ENCODE results near the gene CRHBP.
"Not testable (repeated sequence)": the region's sequence is repeated elsewhere in the genome, so short reads cannot be mapped to it uniquely, and the experiment has no call there.

The CRHBP gene

GRCh38 chr5:76958991-76959767 is 6.3 kb downstream of the CRHBP start:
- DNase-seq (ENCODE audit: low spot score), result peak; percentile 61

- DNase-seq (ENCODE audit: low spot score), result no peak
Measured at GRCh38 chr5:76960004-76960625, 7.3 kb downstream of the CRHBP start.

GRCh38 chr5:76964060-76964459 is 11.2 kb downstream of the CRHBP start:
- DNase-seq (ENCODE audit: low spot score), result no peak

- no peak for DNase-seq (ENCODE audit: low spot score)
Measured at GRCh38 chr5:76971511-76971910, 18.7 kb downstream of the CRHBP start.

GRCh38 chr5:76972689-76973088 is 19.8 kb downstream of the CRHBP start:
- no peak for DNase-seq (ENCODE audit: low spot score)

GRCh38 chr5:76974785-76975184 is 21.9 kb downstream of the CRHBP start:
- no peak for DNase-seq (ENCODE audit: low spot score)

- DNase-seq (ENCODE audit: low spot score), result no peak
Measured at GRCh38 chr5:76978869-76979268, 26.0 kb downstream of the CRHBP start.

- DNase-seq (ENCODE audit: low spot score), result no peak
Measured at GRCh38 chr5:76980518-76981144, 27.8 kb downstream of the CRHBP start.

- DNase-seq (ENCODE audit: low spot score), result no peak
Measured at GRCh38 chr5:76982450-76982849, 29.6 kb downstream of the CRHBP start.

GRCh38 chr5:76983468-76983867 is 30.6 kb downstream of the CRHBP start:
- DNase-seq (ENCODE audit: low spot score), result no peak

GRCh38 chr5:76986825-76987526 is 34.1 kb downstream of the CRHBP start:
- no peak for DNase-seq (ENCODE audit: low spot score)

GRCh38 chr5:76990899-76991459 is 38.1 kb downstream of the CRHBP start:
- DNase-seq (ENCODE audit: low spot score), result no peak

- DNase-seq (ENCODE audit: low spot score), result not testable (repeated sequence)
Measured at GRCh38 chr5:76993436-76993835, 40.6 kb downstream of the CRHBP start.

- no peak for DNase-seq (ENCODE audit: low spot score)
Measured at GRCh38 chr5:76994337-76994736, 41.5 kb downstream of the CRHBP start.

GRCh38 chr5:76998251-76998650 is 45.4 kb downstream of the CRHBP start:
- DNase-seq (ENCODE audit: low spot score), result not testable (repeated sequence)

- no peak for DNase-seq (ENCODE audit: low spot score)
Measured at GRCh38 chr5:76999451-76999850, 46.6 kb downstream of the CRHBP start.

- DNase-seq (ENCODE audit: low spot score), result no peak
Measured at GRCh38 chr5:77003246-77003645, 50.4 kb downstream of the CRHBP start.

GRCh38 chr5:77006124-77006523 is 53.3 kb downstream of the CRHBP start:
- DNase-seq (ENCODE audit: low spot score), result no peak

- DNase-seq (ENCODE audit: low spot score), result no peak
Measured at GRCh38 chr5:77008413-77008812, 55.6 kb downstream of the CRHBP start.

- DNase-seq (ENCODE audit: low spot score), result no peak
Measured at GRCh38 chr5:77010243-77010642, 57.4 kb downstream of the CRHBP start.

GRCh38 chr5:77011498-77011897 is 58.7 kb downstream of the CRHBP start:
- no peak for DNase-seq (ENCODE audit: low spot score)

- DNase-seq (ENCODE audit: low spot score), result no peak
Measured at GRCh38 chr5:77012601-77013000, 59.8 kb downstream of the CRHBP start.

Measured in hematopoietic multipotent progenitor cell treated with erythropoietin and hydrocortisone succinate and interleukin-3 and kit ligand, for 15 days (in vitro differentiated cells).